Neuronal stem cell (in vitro differentiated cells): ENCODE results near the gene CRACR2A.
A peak's percentile ranks its signal among the peaks of the same experiment; 100 is the strongest.

Experiments
- DNase-seq: peaks from one replicate; pipeline ENCODE4 v3.0.0-alpha.2; 2013; ENCODE audit warnings: low spot score
- H2AFZ ChIP-seq: one replicate; pipeline ENCODE4 v1.6.1; 2013; ENCODE audit warnings: mild to moderate bottlenecking, low read length, inconsistent platforms
- H2AK5ac ChIP-seq: 2 replicates; pipeline ENCODE4 v1.6.1; 2013; ENCODE audit warnings: low read depth, mild to moderate bottlenecking, inconsistent platforms, low read length, moderate library complexity, mixed read lengths
- H2BK120ac ChIP-seq: 2 replicates; pipeline ENCODE4 v1.6.1; 2013; ENCODE audit warnings: low read depth, mild to moderate bottlenecking, inconsistent platforms, low read length, moderate library complexity, mixed read lengths
- H2BK12ac ChIP-seq: one replicate; pipeline ENCODE4 v1.6.1; 2013; ENCODE audit warnings: low read length, inconsistent platforms
- H2BK15ac ChIP-seq: 2 replicates; pipeline ENCODE4 v1.6.1; 2013; ENCODE audit warnings: mild to moderate bottlenecking, low read length, inconsistent platforms, mixed read lengths
- H2BK5ac ChIP-seq: one replicate; pipeline ENCODE4 v1.6.1; 2013; ENCODE audit warnings: inconsistent platforms, mild to moderate bottlenecking, low read length, moderate library complexity
- H3K14ac ChIP-seq: one replicate; pipeline ENCODE4 v1.6.1; 2013; ENCODE audit warnings: low read length, inconsistent platforms
- H3K18ac ChIP-seq: 2 replicates; pipeline ENCODE4 v1.6.1; 2013; ENCODE audit warnings: low read length, inconsistent platforms
- H3K23ac ChIP-seq: 2 replicates; pipeline ENCODE4 v1.6.1; 2013; ENCODE audit warnings: low read depth, mild to moderate bottlenecking, mixed read lengths, low read length, inconsistent platforms; ENCODE audit not compliant: poor library complexity
- H3K27ac ChIP-seq: replicated peaks from 3 replicates; pipeline ENCODE4 v1.5.1; 2013; ENCODE audit warnings: low read length, inconsistent platforms
- H3K27me3 ChIP-seq, 3 experiments: 2 replicates each; pipeline ENCODE4 v1.6.1; 2013; ENCODE audit warnings: low read length in 3 of 3, mild to moderate bottlenecking in 2 of 3, inconsistent platforms in 1 of 3, low read depth in 1 of 3, mixed read lengths in 1 of 3, moderate library complexity in 1 of 3; ENCODE audit not compliant: control insufficient read depth in 3 of 3, insufficient read depth in 3 of 3
- H3K36me3 ChIP-seq, 2 donors: replicated peaks in 1 of 2; 2 replicates each; pipeline ENCODE4 v1.6.1; 2013; ENCODE audit warnings: low read length in 2 of 2; ENCODE audit not compliant: control insufficient read depth in 2 of 2, insufficient read depth in 2 of 2
- H3K4ac ChIP-seq: 2 replicates; pipeline ENCODE4 v1.6.1; 2013; ENCODE audit warnings: inconsistent platforms, mild to moderate bottlenecking, low read length, moderate library complexity
- H3K4me1 ChIP-seq, 2 donors: 1 replicate in 1 of 2; 2 replicates in 1 of 2; pipeline ENCODE4 v1.6.1; 2013; ENCODE audit warnings: low read length in 2 of 2, low read depth in 1 of 2; ENCODE audit not compliant: control insufficient read depth in 2 of 2, insufficient read depth in 1 of 2
- H3K4me2 ChIP-seq: one replicate; pipeline ENCODE4 v1.6.1; 2013; ENCODE audit warnings: mild to moderate bottlenecking, low read length, inconsistent platforms; ENCODE audit not compliant: insufficient read depth, poor library complexity, severe bottlenecking
- H3K4me3 ChIP-seq, 2 donors: 2 replicates each; pipeline ENCODE4 v1.5.1; 2013; ENCODE audit warnings: low read length in 2 of 2, mild to moderate bottlenecking in 2 of 2, inconsistent platforms in 1 of 2, moderate library complexity in 1 of 2
- H3K79me1 ChIP-seq: one replicate; pipeline ENCODE4 v1.6.1; 2013; ENCODE audit warnings: low read depth, mild to moderate bottlenecking, inconsistent platforms, low read length, moderate library complexity
- H3K9ac ChIP-seq: one replicate; pipeline ENCODE4 v1.6.1; 2013; ENCODE audit warnings: mild to moderate bottlenecking, low read depth, low read length, inconsistent platforms; ENCODE audit not compliant: poor library complexity
- H3K9me3 ChIP-seq, 2 donors: replicated peaks in 1 of 2; 2 replicates each; pipeline versions ENCODE3 to v1.6.1; 2013; ENCODE audit warnings: low read length in 2 of 2, mild to moderate bottlenecking in 2 of 2, inconsistent platforms in 1 of 2, low read depth in 1 of 2, mixed read lengths in 1 of 2, moderate library complexity in 1 of 2; ENCODE audit not compliant: control insufficient read depth in 2 of 2, insufficient read depth in 1 of 2
- H4K8ac ChIP-seq: one replicate; pipeline ENCODE4 v1.6.1; 2013; ENCODE audit warnings: low read depth, mild to moderate bottlenecking, inconsistent platforms, low read length, moderate library complexity
- H4K91ac ChIP-seq: one replicate; pipeline ENCODE4 v1.6.1; 2013; ENCODE audit warnings: low read length, low read depth, mild to moderate bottlenecking, inconsistent platforms; ENCODE audit not compliant: poor library complexity
- WGBS, 2 donors: extraction: QIAGEN DNeasy Blood & Tissue Kit; methylation state at CpG; one replicate each; pipeline ENCODE4 v1.1.7; 2013; ENCODE audit warnings: missing lambda C conversion rate in 2 of 2, mixed read lengths in 1 of 2; ENCODE audit not compliant: insufficient read length in 2 of 2, insufficient replicate concordance in 1 of 2; ENCODE audit errors: extremely low coverage in 2 of 2; 5-methylcytosine and 5-hydroxymethylcytosine counted together

Gene CRACR2A

GRCh38 chr12:3686463-3686862 lies 66.4 kb downstream of the CRACR2A start:
- Histone ChIP-seq H3K4me2 (no peak overlapping the region), H4K8ac (no peak overlapping the region), H3K27me3 (no peaks in the 10 kb centered on the region), H3K27ac (no peak overlapping the region), H3K23ac (no peak overlapping the region), H3K4me1 (peaks cover 5 to 9% of the 10 kb centered on the region in 2 donors), H4K91ac (no peak overlapping the region), H3K9me3 (peaks cover 2 to 6% of the 10 kb centered on the region in 2 donors), H2BK12ac (no peak overlapping the region), H3K4ac (no peak overlapping the region), H3K4me3 (no peak overlapping the region), H2AK5ac (no peak overlapping the region), H3K9ac (no peak overlapping the region), H3K36me3 (no peaks in the 10 kb centered on the region), H2BK15ac (peak overlapping the region; percentile 56), H2BK120ac (no peak overlapping the region), H3K79me1 (no peaks in the 10 kb centered on the region), H2BK5ac (no peak overlapping the region), H3K14ac (no peak overlapping the region), H2AFZ (no peak overlapping the region), H3K18ac (peak overlapping the region; percentile 33)
- no peak for DNase-seq
- no CpG with 5 or more reads among the region's 2 CpGs for WGBS, 2 donors

- no peak for DNase-seq
- no peak overlapping the region for H3K23ac ChIP-seq
- no CpG with 5 or more reads among the region's 1 CpG for WGBS, 2 donors
- H2BK120ac ChIP-seq = no peak overlapping the region
- H3K4me2 ChIP-seq = no peak overlapping the region
- H3K4me1 ChIP-seq = peaks cover 5 to 9% of the 10 kb centered on the region in 2 donors
- no peaks in the 10 kb centered on the region for H3K9me3 ChIP-seq
- H3K36me3 ChIP-seq = no peaks in the 10 kb centered on the region
- no peak overlapping the region for H3K4ac ChIP-seq
- H2BK5ac ChIP-seq = no peak overlapping the region
- no peak overlapping the region for H2BK12ac ChIP-seq
- no peak overlapping the region for H3K18ac ChIP-seq
- H4K91ac ChIP-seq = no peak overlapping the region
- H2AFZ ChIP-seq = no peak overlapping the region
- H3K79me1 ChIP-seq = no peaks in the 10 kb centered on the region
- H3K27me3 ChIP-seq = no peaks in the 10 kb centered on the region
- H4K8ac ChIP-seq = no peak overlapping the region
- H3K4me3 ChIP-seq = no peak overlapping the region
- H3K14ac ChIP-seq = no peak overlapping the region
- H3K9ac ChIP-seq = no peak overlapping the region
- no peak overlapping the region for H2AK5ac ChIP-seq
- no peak overlapping the region for H3K27ac ChIP-seq
- H2BK15ac ChIP-seq = no peak overlapping the region
Measured at GRCh38 chr12:3685830-3686229, 67.1 kb downstream of the CRACR2A start.

- Histone ChIP-seq H2BK15ac (no peak overlapping the region), H2BK5ac (no peak overlapping the region), H3K4ac (no peak overlapping the region), H3K36me3 (no peaks in the 10 kb centered on the region), H2AFZ (peak overlapping the region; percentile 70), H3K27ac (no peak overlapping the region), H3K9me3 (no peaks in the 10 kb centered on the region), H3K18ac (no peak overlapping the region), H3K4me3 (no peak overlapping the region), H4K91ac (no peak overlapping the region), H3K79me1 (no peaks in the 10 kb centered on the region), H2AK5ac (no peak overlapping the region), H3K27me3 (no peaks in the 10 kb centered on the region), H3K4me1 (peaks cover 5 to 9% of the 10 kb centered on the region in 2 donors), H3K9ac (no peak overlapping the region), H3K14ac (no peak overlapping the region), H2BK120ac (peak overlapping the region; percentile 52), H3K4me2 (no peak overlapping the region), H3K23ac (no peak overlapping the region), H4K8ac (no peak overlapping the region), H2BK12ac (no peak overlapping the region)
- no peak for DNase-seq
- no CpG with 5 or more reads among the region's 12 CpGs for WGBS, 2 donors
Measured at GRCh38 chr12:3684449-3685051, 68.4 kb downstream of the CRACR2A start.

GRCh38 chr12:3683670-3684069 lies 69.2 kb downstream of the CRACR2A start:
- Histone ChIP-seq H2AK5ac (no peak overlapping the region), H4K91ac (no peak overlapping the region), H2BK120ac (no peak overlapping the region), H3K27ac (no peak overlapping the region), H2BK12ac (no peak overlapping the region), H3K14ac (no peak overlapping the region), H2BK5ac (no peak overlapping the region), H3K9me3 (no peaks in the 10 kb centered on the region), H3K23ac (no peak overlapping the region), H3K9ac (no peak overlapping the region), H2BK15ac (no peak overlapping the region), H3K4me3 (no peak overlapping the region), H3K27me3 (no peaks in the 10 kb centered on the region), H3K4ac (no peak overlapping the region), H3K18ac (peak overlapping the region; percentile 38), H3K36me3 (no peaks in the 10 kb centered on the region), H3K4me2 (no peak overlapping the region), H2AFZ (no peak overlapping the region), H3K4me1 (peaks cover 5 to 9% of the 10 kb centered on the region in 2 donors), H4K8ac (no peak overlapping the region), H3K79me1 (no peaks in the 10 kb centered on the region)
- no peak for DNase-seq
- WGBS, 2 donors = no CpG with 5 or more reads among the region's 4 CpGs
